ENCODE results near the gene THTPA.

DNA sequence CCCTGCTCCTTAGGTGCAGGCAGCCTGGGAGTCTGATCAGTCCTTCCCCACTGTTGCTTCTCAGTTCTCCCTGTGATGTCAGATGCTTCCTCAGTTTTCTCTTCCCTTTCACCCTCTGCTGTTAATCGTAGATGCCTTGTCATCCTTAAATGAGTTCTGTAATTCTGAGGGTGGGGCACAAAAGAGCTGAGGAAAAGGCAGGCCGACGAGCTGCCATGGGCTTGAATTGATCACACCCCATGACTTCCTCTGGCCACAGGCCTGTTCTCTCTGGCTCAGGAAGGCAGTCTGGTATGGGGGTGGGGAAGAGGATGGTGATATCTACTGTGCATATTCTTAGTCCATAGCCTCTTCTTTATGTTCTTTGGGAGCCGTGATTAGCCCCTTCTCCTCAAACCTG is 16.8 kb downstream of the THTPA start:
- TF ChIP-seq, protein P1, sequence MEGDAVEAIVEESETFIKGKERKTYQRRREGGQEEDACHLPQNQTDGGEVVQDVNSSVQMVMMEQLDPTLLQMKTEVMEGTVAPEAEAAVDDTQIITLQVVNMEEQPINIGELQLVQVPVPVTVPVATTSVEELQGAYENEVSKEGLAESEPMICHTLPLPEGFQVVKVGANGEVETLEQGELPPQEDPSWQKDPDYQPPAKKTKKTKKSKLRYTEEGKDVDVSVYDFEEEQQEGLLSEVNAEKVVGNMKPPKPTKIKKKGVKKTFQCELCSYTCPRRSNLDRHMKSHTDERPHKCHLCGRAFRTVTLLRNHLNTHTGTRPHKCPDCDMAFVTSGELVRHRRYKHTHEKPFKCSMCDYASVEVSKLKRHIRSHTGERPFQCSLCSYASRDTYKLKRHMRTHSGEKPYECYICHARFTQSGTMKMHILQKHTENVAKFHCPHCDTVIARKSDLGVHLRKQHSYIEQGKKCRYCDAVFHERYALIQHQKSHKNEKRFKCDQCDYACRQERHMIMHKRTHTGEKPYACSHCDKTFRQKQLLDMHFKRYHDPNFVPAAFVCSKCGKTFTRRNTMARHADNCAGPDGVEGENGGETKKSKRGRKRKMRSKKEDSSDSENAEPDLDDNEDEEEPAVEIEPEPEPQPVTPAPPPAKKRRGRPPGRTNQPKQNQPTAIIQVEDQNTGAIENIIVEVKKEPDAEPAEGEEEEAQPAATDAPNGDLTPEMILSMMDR (IDR thresholded peaks at IDR 0.05 in 8 of 11, conservative IDR thresholded peaks at IDR 0.05 in 3 of 11), result no peak
- no peak for TF ChIP-seq POLR2A (IDR thresholded peaks at IDR 0.05)

All from spleen (tissue), 7 donors.